RPMI8226 (cell line): ENCODE data around the gene ATXN1.
A peak's percentile ranks its signal among the peaks of the same experiment; 100 is the strongest.
"Not testable (repeated sequence)": the region's sequence is repeated elsewhere in the genome, so short reads cannot be mapped to it uniquely, and the experiment has no call there.

ENCODE experiments used
- DNase-seq: peaks from one replicate; pipeline ENCODE4 v3.0.0-alpha.2; 2015

Gene ATXN1

GRCh38 chr6:16285467-16286150, 475.7 kb downstream of the ATXN1 start:
- no peak for DNase-seq

DNA sequence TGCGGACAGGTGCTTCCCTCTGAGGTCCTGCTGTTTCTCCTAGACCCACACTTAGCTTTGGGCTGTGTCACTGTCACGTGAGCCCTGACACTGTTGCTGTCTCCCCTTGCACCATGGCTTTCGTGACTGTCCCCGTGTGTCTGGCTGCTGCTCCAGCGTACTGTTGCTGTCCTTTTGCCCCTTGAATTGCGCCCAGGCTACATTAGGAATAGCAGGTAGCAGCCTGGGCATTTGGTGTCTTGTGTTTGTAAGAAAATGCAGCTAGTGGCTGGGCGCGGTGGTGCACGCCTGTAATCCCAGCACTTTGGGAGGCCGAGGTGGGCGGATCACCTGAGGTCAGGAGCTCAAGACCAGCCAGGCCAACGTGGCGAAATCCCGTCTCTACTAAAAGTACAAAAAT, 476.8 kb downstream of the ATXN1 start:
- DNase-seq, result no peak

DNA sequence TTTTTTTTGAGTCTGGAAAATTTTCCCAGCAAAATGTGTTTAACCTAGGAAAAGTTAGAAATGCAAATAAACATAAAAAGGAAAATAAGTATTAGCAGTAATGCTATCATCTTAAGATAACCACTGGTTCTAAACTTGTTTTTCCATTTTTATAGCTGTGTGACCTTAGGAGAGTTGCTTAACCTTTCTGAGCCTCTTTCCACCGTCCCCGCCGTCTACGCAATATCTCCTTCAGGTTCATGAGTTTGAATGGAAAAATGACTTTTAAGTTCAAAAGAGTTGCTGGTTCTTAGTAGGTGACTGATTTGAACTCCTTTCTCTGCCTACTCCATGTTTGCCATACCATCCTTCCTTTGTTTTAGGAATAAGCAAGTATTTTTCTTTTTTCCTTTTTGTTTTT, 478.9 kb downstream of the ATXN1 start:
- no peak for DNase-seq

DNA sequence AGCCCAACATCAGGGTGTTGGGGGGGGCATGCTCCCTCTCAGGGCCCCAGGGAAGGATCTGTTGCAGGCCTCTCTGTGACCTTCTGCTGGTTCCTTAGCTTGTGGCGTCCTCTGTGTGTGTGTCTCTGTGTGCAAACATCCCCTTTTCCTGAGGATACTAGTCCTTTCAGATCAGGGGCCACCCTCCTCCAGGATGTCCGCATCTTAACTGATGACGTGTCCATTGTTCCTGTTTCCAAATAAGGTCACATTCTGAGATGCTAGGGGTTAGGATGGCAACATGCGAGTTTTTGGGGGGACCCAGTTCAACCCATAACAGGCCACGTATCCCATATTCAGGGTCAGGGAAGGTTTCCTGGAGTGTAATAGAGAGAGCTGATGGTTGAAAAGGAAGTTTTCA, 482.0 kb downstream of the ATXN1 start:
- no peak for DNase-seq

- no peak for DNase-seq
These were observed 482.5 kb downstream of the ATXN1 start for GRCh38 chr6:16278750-16279149.

DNA sequence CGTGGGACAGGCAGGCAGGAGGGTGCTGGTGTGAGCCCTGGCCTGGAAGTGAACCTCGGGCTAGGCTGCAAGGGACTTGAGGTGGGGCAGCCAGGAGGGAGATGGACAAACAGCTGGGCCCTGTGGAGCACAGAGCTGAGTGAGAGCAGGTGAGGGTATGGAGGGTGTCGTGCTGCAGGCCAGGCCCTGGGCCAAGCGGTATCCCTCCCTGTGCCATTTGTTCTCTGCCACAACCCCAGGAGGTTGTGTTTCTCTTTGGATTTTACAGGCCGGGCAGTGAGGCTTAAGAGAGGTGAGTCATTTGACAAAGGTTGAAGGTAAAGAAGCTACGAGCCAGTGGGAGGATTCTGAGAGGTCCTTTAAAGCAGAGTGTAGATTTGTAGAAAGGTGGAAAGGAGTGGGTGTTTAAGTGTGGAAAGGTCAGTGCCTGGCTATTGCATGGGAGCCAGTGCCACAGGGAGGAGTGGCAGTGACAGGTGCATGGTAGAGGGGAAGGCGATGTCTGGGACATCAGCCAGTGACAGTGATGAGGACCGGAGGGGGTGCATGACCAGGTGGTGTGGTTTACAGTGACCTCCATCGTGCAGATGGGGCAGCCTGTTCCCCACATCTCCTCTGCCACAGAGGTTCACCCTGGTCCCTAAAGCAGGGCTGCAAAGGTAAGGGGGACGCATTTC, 483.1 kb downstream of the ATXN1 start:
- peak; percentile 18 for DNase-seq

- DNase-seq, result peak; percentile 74
These were observed 483.9 kb downstream of the ATXN1 start for GRCh38 chr6:16277101-16277981.

- no peak for DNase-seq
These were observed 486.2 kb downstream of the ATXN1 start for GRCh38 chr6:16274885-16275589.

GRCh38 chr6:16274483-16274882, 486.8 kb downstream of the ATXN1 start:
- no peak for DNase-seq

- DNase-seq, result no peak
These were observed 488.0 kb downstream of the ATXN1 start for GRCh38 chr6:16273256-16273655.

DNA sequence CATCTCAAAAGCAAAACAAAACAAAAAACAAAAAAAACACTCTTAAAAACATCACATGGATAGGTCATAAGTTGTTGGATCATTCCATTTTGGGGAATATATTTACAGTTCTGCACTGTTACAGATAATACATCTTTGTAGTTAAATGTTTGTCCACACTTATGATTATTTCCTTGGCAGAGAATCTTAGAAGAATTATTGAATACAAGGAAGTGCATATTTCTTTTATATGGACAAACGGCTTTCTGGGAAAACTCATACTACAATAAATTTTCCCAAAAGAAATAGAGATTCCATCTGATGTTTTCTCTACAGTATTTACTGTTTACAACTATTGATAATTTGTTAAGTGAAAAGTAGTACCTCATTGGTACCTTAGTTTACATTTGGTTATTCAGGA, 489.1 kb downstream of the ATXN1 start:
- DNase-seq, result no peak

- no peak for DNase-seq
These were observed 489.8 kb downstream of the ATXN1 start for GRCh38 chr6:16271428-16271827.

DNA sequence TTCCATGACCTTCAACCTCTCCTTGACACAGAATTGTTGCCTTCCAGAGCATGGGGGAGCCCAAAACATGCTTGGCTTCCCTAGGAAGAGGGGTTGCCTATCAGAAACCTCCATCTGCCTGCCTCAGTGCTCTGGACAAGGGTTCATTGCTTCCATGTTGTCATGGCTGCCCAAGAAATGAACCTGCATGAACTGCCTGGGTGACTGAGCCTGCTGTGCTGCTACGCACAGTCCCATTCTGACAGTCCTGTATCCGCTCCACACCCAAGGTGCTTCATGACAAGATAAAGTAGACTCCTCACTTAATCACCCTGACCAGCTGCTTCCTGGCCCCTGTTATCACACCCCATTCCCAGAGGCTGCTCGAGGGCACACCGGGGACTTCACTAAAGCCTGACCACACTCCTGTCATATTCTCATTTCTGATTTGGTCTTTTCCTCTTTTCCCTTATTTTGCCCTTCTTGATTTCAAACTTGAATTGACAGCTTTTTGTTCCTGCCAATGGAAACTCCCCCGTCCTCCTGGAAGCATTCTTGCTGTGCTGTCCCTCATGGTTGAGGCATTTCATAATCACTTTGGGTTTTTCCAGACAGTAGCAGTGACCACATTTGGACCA, 491.0 kb downstream of the ATXN1 start:
- no peak for DNase-seq

DNA sequence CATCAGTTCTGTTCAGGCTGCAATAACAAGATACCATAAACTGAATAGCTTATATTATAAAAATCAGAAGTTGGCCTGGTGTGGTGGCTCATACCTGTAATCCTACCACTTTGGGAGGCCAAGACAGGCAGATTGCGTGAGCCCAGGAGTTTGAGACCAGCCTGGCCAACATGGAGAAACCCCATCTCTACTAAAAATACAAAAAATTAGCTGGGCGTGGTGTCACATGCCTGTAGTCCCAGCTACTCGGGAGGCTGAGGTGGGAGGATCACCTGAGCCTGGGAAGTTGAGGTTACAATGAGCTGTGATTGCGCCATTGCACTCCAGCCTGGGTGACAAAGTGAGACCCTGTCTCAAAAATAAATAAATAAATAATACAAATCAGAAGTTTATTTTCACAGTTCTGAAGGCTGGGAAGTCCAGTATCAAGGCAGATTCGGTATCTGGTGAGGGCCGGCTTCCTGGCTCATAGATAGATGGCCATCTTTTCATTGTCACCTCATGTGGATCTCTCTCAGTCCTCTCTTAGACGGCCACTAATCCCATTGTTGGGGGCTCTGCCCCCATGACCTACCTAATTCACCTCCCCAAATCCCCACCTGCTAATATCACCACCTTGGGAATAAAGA, 491.7 kb downstream of the ATXN1 start:
- not testable (repeated sequence) for DNase-seq

DNA sequence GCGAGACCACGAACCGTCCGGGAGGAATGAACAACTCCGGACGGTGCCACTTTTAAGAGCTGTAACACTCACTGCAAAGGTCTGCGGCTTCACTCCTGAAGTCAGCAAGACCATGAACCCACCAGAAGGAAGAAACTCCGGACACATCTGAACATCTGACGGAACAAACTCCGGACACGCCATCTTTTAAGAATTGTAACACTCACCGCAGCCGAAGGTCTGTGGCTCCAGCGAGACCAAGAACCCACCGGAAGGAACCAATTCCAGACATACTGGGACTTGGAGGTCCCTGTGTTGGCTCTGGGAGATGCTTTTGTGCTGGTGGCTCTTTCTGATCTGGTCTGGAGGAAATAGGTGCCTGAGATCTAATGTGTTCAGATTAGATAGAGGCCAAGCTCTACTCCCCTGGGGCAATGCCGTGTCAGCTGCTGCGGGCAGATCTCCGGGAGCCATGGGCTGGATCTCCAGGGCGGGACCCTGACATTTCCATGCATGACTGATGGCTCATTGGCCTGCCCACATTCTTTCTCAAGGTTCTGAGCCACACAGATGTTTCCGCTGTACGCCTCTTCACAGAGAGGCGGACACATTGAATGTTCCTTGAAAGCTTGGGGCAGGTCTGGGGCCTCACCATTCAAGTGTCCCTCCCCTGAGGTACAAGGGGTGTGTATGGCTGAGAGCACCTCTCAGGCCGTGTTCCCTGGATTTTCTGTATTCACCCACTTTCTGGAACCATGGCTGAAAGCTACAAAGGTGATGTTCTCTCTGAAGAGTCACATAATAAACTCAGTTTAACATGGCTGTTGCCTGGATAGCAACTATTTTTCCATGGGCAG, 493.6 kb downstream of the ATXN1 start:
- DNase-seq, result no peak

GRCh38 chr6:16265351-16266341, 495.6 kb downstream of the ATXN1 start:
- DNase-seq, result no peak

DNA sequence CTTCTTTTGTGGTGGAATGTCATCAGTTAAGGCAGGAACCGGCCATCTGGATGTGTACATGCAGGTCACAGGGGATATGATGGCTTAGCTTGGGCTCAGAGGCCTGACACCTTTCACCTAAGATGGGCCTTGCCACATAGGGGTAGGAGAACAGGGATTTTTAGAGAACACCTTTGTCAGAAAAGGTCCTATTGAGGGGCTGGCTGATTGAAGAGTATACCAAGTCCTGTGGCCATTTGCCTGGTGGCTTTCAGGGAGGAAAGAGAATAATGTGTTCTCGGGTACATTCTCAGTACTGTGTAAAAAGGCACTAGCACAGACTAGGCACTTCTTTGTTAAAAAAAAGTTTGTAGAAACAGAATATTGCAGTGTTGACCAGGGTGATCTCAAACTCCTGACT, 496.5 kb downstream of the ATXN1 start:
- no peak for DNase-seq

DNA sequence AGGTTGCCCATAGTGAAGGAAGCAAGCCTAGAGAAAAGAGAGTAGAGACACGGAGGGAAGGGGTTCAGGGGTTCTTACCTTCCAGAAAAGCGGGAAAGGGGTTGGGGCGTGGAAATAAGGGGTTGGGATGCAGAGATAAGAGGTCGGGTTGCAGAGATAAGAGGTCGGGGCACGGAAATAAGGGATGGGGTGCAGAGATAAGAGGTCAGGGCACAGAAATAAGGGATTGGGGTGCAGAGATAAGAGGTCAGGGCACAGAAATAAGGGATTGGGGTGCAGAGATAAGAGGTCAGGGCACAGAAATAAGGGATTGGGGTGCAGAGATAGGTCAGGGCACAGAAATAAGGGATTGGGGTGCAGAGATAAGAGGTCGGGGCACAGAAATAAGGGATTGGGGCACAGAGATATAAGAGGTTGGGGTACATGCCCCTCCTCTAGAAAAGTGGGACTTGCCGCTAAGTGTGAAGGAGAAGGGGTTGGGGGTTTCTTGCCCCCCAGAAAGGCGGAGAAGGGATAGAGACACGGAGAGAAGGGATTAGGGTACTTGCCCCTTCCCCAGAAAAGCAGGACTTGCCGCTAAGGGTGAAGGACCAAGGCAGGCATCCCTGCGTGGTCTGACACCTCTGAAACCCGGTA, 497.7 kb downstream of the ATXN1 start:
- not testable (repeated sequence) for DNase-seq

- DNase-seq, result not testable (repeated sequence)
These were observed 498.5 kb downstream of the ATXN1 start for GRCh38 chr6:16262773-16263172.
